Pons (tissue), 1 donor: ENCODE results near the gene CWC27.
"Not testable (repeated sequence)": the region's sequence is repeated elsewhere in the genome, so short reads cannot be mapped to it uniquely, and the experiment has no call there.

Experiments
- DNase-seq: peaks from one replicate; pipeline ENCODE4 v3.0.0-alpha.2; 2016; ENCODE audit warnings: low spot score

Gene CWC27

DNA sequence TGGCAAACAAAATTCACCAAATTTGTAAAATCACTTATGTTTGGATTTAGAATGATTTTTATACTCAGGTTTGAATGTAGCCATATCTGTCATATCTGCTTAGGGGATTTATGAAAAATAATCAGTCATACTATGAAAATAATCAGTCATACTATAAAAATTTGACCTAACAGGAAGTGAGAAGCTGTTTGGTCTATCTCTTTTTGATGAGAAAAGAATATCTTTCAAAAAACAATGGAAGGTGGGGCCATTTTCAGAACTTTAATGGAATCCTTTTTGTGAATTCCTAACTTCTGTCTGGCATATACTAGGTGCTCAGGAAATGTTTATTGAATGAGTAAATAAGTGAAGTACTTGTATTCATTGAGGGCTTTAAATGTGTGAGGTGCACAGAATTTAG is 70.1 kb downstream of the CWC27 start:
- DNase-seq = no peak

GRCh38 chr5:64839936-64840335 is 71.2 kb downstream of the CWC27 start:
- DNase-seq = no peak

DNA sequence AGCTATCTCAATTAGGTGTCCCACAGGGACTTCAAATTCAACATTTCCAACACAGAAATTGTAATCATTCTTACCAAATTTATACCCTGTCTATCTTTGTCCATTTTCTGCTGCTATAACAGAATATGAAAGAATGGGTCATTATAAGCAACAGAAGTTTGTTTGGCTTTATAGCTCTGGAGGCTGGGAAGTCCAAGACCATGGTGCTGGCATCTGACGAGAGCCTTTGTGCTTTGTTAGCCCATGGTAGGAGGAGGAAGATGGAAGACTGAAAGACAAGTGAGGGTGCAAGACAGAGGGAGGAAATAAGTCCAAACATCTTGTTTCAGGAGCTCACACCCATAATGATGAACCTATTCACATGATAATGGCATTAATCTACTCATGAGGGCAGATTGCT is 72.2 kb downstream of the CWC27 start:
- DNase-seq = no peak

DNA sequence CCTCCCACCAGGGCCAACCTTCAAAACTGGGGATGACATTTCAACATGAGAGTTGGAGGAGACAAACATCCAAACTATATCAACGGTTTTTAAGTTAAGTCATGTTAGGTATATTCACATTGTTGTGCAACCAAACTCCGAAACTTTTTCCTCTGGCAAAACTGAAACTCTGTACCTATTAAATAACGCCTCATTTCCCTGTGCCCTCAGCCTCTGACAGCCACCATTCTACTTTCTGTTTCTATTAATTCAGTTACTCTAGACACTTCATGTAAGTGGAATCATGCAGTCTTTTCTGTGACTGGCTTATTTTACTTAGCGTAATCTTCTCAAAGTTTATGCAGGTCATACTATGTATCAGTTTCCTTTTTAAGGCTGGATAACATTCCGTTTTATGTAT is 85.0 kb downstream of the CWC27 start:
- DNase-seq = no peak

- DNase-seq = no peak
Measured at GRCh38 chr5:64854855-64855254, 86.1 kb downstream of the CWC27 start.

- DNase-seq = no peak
Measured at GRCh38 chr5:64859881-64860280, 91.2 kb downstream of the CWC27 start.

DNA sequence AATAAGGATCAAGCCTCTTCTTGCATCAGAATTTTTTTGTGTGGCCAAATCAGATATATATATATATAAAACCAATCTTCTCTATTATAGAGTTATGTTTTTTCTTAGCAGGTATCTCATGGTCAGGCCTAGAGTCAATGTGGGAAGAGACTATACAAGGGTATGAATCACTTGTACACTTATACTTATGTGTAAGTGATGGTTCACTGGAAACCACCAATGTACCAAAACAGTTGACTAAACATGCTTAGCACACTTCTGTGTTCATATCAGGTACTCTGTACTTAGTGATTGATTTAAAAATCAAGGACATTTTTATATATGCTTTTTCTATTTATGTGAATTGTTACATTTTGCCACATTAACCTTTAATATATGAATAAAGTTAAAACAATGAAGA is 92.6 kb downstream of the CWC27 start:
- no peak for DNase-seq

DNA sequence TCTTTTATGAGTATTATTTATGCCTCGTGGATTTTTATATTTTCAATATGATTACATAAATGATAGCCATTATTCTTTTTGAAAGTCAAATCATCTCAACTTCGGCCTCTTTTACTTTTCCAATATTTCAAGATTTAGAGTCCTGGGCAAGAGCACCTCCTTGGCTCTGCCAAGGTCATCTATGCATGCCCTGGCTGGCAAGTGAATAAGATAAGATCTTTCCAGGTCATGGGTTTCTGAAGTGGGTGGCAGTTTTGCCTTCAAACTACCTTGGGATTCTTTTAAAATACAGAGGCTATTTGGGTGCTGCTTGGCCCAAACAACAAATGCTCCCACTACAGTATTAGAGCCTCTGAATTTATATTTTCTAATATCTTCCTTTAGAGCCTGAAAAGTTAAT is 95.4 kb downstream of the CWC27 start:
- DNase-seq = no peak

DNA sequence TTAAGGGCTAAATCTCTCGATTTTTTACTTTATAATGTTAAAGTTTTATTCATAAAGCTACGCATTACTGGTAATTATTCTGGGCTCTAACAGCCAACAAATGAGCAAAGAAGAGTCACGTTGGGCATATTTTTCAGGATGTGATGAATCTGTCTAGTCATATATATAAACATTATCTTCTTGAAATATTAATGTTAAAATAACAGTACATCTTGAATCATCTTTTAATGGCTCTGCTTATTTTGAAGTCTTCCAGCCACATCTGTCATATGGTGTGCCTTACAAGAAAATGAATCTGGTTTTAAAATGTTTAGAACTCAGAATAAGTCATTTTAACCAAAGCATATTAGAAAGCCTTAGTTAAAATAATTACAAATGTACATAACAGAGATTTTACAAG is 96.9 kb downstream of the CWC27 start:
- no peak for DNase-seq

- DNase-seq = peak; percentile 6
Measured at GRCh38 chr5:64869419-64869818, 100.7 kb downstream of the CWC27 start.

DNA sequence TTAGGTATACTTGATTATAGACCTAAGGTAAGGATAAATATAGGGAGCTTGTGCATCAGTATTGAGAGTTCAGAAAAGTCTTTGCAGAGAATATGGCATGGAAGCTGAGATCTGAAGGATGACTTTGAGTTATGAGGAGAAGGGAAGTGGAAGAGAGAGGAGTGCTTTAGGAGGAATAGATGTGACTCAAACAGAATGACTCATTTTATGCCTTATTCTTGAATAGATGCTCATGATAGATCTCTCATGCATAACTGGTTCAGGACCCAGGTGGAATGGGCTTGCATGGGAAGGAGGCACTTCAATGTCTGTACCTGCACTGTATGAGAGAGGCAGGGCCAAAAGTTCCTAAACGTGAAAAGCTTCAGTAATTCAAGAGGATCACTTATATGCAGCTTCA is 103.3 kb downstream of the CWC27 start:
- no peak for DNase-seq

DNA sequence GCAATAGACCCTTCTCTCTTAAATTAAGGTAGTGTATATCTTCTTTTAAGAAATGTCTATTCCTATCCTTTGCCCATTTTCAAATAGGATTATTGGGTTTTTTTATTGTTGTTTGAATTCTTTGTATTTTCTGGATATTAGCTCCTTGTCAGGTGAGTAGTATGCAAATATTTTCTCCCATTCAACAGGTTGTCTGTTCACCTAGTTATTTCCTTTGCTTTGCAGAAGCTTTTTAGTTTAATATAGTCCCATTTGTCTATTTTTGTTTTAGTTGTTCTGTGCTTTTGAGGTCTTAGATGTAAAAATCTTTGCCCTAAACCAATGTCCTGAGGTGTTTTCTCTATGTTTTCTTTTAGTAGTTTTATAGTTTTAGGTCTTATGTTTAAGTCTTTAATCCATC is 104.7 kb downstream of the CWC27 start:
- no peak for DNase-seq

- DNase-seq = no peak
Measured at GRCh38 chr5:64874753-64875152, 106.0 kb downstream of the CWC27 start.

GRCh38 chr5:64876203-64876602 is 107.5 kb downstream of the CWC27 start:
- DNase-seq = no peak

DNA sequence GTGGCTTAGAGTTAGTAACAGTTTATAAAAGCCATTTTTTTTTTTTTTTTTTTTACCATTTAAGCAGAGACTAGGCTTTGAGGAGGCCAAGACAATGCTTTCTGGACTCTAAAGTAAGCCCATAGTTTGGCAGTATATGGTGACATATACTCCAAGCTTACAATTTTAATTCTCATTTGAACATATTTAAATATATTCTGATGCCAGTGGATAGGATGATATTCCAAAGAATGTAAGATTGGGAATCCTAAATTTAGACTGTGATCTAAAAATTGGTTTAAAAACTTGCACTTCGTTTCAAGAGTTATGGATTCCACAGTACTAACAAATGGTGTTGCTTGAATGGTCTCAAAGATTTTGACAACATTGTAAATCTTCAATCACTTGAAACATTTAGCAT is 112.1 kb downstream of the CWC27 start:
- no peak for DNase-seq

DNA sequence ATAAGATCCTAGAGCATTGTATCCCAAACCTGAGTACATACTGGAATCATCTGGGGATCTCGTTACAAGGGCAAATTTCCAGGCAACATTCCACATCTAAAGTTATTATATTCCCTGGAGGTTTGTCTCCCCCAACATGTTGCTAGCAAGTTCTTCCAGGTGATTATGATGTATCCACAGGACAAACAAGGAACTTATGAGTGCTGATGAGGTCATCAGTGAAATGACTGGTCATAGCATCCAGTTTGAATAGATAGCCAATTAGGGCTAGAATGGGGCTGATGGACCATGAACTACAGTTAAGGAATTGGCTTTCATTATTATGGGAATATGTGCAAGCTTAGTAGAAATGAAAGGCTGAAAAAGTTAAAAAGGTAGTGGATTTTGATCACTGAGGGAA is 115.2 kb downstream of the CWC27 start:
- no peak for DNase-seq

- no peak for DNase-seq
Measured at GRCh38 chr5:64884541-64884940, 115.8 kb downstream of the CWC27 start.

DNA sequence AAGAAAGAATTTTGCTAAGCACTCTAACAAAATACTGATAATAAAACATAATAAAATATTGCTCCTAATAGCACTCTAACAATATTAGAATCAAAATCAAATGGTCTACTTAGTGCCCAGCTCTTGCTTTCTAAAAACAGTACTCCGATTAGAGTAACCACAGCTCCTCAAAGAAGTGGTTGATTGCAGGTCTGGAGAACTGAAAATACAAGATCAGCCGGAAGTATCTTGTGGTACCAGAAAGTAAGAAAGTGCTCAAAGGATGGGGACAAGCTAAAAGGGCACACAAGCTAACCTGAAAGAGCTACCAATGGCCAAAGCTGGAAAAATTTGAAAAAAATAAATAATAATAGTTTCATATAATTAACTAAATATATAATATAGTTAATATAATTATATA is 119.2 kb downstream of the CWC27 start:
- DNase-seq = no peak

DNA sequence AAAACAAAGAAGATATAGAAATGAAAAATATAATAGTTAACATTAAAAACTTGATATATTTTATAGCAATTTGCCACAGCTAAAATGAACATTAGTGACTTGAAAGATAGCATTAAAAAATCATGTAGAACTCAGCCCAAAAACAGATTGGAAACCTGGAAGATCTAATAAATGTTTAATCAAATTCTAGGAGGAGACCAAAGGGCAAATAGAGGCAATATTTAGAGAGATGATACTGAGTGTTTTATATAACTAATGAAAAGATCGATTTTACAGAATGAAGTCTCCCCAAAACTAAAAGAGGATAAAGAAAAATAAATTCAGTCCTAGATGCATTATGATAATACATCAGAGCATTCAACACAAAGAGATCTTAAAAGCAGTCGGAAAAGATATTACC is 127.0 kb downstream of the CWC27 start:
- no peak for DNase-seq

- no peak for DNase-seq
Measured at GRCh38 chr5:64899838-64900237, 131.1 kb downstream of the CWC27 start.

DNA sequence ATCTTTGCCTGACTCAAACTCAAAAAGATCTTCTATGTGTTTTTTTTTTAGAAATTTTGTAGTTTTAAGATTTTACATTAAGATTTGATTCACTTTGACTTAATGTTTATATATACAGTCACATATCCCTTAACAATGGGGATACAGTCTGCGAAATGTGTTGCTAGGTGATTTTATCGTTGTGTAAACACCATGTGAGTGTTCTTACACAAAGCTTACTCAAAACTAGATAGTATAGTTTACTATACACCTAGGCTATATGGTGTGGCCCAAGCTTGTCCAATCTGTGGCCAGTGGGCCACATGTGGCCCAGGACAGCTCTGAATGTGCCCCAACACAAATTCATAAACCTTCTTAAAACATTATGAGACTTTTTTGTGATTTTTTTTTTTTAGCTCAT is 131.9 kb downstream of the CWC27 start:
- no peak for DNase-seq

- DNase-seq = not testable (repeated sequence)
Measured at GRCh38 chr5:64907399-64907798, 138.7 kb downstream of the CWC27 start.

DNA sequence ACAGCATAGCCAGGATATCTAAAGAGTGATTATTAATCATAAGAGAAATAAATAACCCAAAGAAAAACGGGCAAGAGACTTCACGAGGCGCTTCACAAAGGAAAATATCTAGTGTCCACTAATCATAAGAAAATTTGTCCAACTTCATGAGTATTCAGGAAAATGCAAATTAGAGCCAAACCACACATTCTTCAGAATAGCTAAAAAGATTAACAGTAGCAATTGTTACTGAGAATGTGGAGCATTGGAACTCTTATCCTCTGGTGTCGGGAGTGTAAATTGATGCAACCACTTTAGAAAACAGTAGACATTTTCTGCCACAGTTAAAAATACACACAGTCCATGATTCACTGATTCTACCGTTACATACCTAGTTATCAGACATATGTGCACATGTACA is 145.7 kb downstream of the CWC27 start:
- DNase-seq = no peak

- no peak for DNase-seq
Measured at GRCh38 chr5:64918083-64918482, 149.4 kb downstream of the CWC27 start.

DNA sequence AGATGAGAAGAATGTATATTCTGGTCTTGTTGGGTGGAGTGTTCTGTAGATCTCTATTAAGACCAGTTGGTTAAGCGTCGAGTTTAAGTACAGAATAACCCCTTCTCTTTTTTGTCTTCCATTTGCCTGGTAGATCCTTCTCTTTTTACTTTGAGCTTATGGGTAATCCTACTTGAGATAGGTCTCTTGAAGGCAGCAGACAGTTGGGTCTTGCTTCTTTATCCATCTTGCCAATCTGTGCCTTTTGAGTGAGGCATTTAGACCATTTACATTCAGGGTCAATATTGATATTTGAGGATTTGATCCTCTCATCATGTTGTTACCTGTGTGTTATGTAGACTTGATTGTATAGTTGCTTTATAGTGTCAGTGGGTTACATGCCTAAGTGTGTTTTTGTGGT is 152.7 kb downstream of the CWC27 start:
- no peak for DNase-seq
